ENCODE results near the gene FPGS.

DNA sequence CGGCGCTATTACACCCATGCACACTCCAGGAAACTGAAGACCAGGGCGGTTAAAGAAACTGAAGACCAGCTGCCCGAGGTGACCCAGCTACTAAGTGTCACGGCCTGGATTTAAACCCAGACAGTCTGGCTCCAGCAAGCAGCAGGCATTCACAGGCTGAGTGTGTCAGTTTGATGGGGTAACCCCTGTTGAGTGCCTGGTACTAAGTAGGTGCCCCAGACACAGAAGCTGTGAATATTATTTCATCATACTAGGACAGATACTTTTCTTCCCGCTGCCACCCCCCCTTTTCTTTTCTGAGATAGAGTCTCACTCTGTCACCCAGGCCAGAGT lies 44.5 kb downstream of the FPGS start:
- no peak for TF ChIP-seq POLR2A (IDR thresholded peaks at IDR 0.05)
- TF ChIP-seq, protein P1, sequence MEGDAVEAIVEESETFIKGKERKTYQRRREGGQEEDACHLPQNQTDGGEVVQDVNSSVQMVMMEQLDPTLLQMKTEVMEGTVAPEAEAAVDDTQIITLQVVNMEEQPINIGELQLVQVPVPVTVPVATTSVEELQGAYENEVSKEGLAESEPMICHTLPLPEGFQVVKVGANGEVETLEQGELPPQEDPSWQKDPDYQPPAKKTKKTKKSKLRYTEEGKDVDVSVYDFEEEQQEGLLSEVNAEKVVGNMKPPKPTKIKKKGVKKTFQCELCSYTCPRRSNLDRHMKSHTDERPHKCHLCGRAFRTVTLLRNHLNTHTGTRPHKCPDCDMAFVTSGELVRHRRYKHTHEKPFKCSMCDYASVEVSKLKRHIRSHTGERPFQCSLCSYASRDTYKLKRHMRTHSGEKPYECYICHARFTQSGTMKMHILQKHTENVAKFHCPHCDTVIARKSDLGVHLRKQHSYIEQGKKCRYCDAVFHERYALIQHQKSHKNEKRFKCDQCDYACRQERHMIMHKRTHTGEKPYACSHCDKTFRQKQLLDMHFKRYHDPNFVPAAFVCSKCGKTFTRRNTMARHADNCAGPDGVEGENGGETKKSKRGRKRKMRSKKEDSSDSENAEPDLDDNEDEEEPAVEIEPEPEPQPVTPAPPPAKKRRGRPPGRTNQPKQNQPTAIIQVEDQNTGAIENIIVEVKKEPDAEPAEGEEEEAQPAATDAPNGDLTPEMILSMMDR (IDR thresholded peaks at IDR 0.05) = no peak

Measured in testis (tissue), 2 donors.